Neuron (in vitro differentiated cells): Measurements from ENCODE around the gene CROCC2.
"Not testable (repeated sequence)": the region's sequence is repeated elsewhere in the genome, so short reads cannot be mapped to it uniquely, and the experiment has no call there.

ENCODE experiments used
- H2AFZ ChIP-seq: one replicate; pipeline ENCODE4 v1.6.1; 2013; ENCODE audit warnings: low read depth, mild to moderate bottlenecking, inconsistent platforms, low read length, moderate library complexity
- H3K27me3 ChIP-seq: one replicate; pipeline ENCODE4 v1.6.1; 2013; ENCODE audit warnings: low read length; ENCODE audit not compliant: insufficient read depth
- H3K36me3 ChIP-seq: one replicate; pipeline ENCODE4 v1.6.1; 2013; ENCODE audit warnings: low read length; ENCODE audit not compliant: insufficient read depth
- H3K4me1 ChIP-seq: one replicate; pipeline ENCODE4 v1.6.1; 2013; ENCODE audit warnings: low read length; ENCODE audit not compliant: insufficient read depth
- H3K4me3 ChIP-seq: 2 replicates; pipeline ENCODE4 v1.5.1; 2013; ENCODE audit warnings: mild to moderate bottlenecking, low read length, moderate library complexity
- H3K9me3 ChIP-seq: one replicate; pipeline ENCODE4 v1.6.1; 2013; ENCODE audit warnings: low read length

Gene CROCC2

GRCh38 chr2:240970816-240971215 lies 64.7 kb downstream of the CROCC2 start:
- H3K4me1 ChIP-seq = peaks cover 7% of the 10 kb centered on the region

DNA sequence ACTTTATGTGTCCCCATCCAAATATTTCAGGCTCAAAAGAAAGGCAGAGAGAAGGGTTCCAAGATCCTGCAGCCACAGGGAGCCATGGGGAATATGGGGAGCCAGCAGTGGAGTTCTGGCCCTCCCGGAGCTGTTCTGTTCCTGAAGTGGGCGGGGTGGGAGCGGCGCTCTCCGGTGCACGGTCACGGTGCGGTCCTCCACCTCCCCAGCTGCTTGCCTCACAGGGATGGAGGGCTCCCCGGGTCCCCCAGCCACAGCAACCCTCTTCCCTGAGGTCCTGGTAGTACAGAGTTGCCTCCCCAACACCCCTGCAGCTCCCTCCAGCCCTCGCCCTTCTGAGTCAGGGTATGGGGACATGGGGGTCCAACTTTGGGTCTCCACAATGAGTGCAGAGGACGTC lies 66.1 kb downstream of the CROCC2 start:
- H3K4me1 ChIP-seq = peaks cover 7% of the 10 kb centered on the region
- no peaks in the 10 kb centered on the region for H3K9me3 ChIP-seq
- H3K4me3 ChIP-seq = no peak overlapping the region
- H3K27me3 ChIP-seq = peaks cover 6% of the 10 kb centered on the region
- no peaks in the 10 kb centered on the region for H3K36me3 ChIP-seq
- H2AFZ ChIP-seq = no peak overlapping the region

More at GRCh38 chr2:240970816-240971215, 64.7 kb downstream of the CROCC2 start:
- Histone ChIP-seq H3K9me3 (no peaks in the 10 kb centered on the region), H3K4me3 (no peak overlapping the region), H3K27me3 (peaks cover 6% of the 10 kb centered on the region), H3K36me3 (no peaks in the 10 kb centered on the region), H2AFZ (no peak overlapping the region)

- H3K4me1 ChIP-seq = peaks cover 7% of the 10 kb centered on the region
- no peak overlapping the region for H2AFZ ChIP-seq
- H3K36me3 ChIP-seq = no peaks in the 10 kb centered on the region
- peaks cover 6% of the 10 kb centered on the region for H3K27me3 ChIP-seq
- H3K4me3 ChIP-seq = no peak overlapping the region
- H3K9me3 ChIP-seq = no peaks in the 10 kb centered on the region
These were observed 66.7 kb downstream of the CROCC2 start for GRCh38 chr2:240972636-240973521.

- Histone ChIP-seq H3K4me1 (peaks cover 7% of the 10 kb centered on the region), H3K27me3 (peaks cover 6% of the 10 kb centered on the region), H3K36me3 (no peaks in the 10 kb centered on the region), H3K4me3 (no peak overlapping the region), H2AFZ (no peak overlapping the region), H3K9me3 (no peaks in the 10 kb centered on the region)
These were observed 68.8 kb downstream of the CROCC2 start for GRCh38 chr2:240974771-240975572.

GRCh38 chr2:240975903-240976302 lies 69.8 kb downstream of the CROCC2 start:
- not testable (repeated sequence) for H2AFZ ChIP-seq, H3K4me1 ChIP-seq, H3K9me3 ChIP-seq, H3K36me3 ChIP-seq, H3K27me3 ChIP-seq, H3K4me3 ChIP-seq

DNA sequence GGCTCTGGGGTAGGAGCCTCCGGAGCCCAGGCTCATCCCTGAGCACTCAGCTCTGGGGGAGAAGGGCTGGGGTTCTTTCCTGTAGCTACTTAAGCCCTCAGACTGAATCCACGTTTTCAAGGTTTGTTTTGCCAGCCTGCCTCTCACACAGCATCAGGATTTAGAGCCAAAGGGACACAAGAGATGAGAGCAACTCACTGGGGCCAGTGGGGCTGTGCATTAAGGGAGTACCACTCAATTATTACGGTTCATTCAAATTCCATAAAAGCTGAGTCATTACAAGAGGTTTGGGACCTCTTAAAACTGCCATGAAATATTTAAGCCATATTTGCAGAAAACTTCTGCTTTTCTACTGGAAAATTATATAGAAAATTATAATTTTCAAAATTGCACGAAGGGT lies 75.1 kb downstream of the CROCC2 start:
- Histone ChIP-seq H3K4me1 (no peaks in the 10 kb centered on the region), H2AFZ (no peak overlapping the region), H3K4me3 (no peak overlapping the region), H3K9me3 (no peaks in the 10 kb centered on the region), H3K36me3 (no peaks in the 10 kb centered on the region), H3K27me3 (peaks cover 28% of the 10 kb centered on the region)

DNA sequence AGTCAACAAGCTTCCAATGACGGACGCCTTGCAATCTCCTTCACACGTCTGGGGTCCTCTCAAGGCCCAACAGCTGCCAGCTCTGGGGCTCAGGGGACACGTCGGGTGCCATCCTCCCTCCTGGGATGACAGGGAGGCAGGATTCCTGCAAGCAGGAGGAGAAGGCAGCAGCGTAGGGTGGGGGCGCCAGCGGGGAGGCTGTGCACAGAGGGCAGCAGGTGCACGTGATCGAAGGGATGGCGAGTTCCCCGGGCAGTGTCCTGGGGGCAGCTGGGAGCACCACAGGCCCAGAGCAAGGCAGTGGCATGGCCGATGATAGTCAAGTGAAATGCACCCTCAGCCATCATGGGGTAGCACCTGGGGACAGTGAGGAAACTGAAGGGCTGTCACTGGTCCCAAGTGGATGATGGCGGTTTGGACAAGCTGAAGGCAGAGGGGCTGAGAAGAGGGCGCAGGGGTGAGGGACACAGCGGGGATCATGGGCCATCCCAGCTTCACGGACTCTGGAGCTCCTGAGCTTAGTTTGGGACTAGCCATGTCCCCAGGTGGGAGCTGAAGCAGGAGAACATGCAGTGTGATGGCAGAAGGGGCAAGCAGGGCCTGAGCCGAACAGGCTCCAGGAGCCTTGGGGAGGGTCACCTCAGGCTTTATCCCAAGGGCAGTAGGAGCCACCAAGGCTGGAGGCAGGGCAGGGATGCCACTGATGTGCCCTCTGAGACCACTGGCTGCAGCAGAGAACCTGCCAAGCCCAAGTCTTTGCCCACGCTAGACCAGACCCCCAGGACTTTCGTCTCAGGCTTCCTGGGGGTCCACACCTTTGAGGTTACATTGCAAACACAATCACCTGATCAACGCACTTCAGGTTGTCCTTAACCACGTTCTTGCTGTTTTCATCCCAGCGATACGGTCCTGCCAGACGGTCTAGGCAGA lies 76.0 kb downstream of the CROCC2 start:
- H3K9me3 ChIP-seq = no peaks in the 10 kb centered on the region
- H3K4me1 ChIP-seq = no peaks in the 10 kb centered on the region
- no peak overlapping the region for H3K4me3 ChIP-seq
- no peaks in the 10 kb centered on the region for H3K36me3 ChIP-seq
- H2AFZ ChIP-seq = no peak overlapping the region
- peaks cover 28% of the 10 kb centered on the region for H3K27me3 ChIP-seq

- Histone ChIP-seq H3K9me3 (no peaks in the 10 kb centered on the region), H3K27me3 (peaks cover 32% of the 10 kb centered on the region), H3K4me3 (no peak overlapping the region), H3K36me3 (no peaks in the 10 kb centered on the region), H3K4me1 (no peaks in the 10 kb centered on the region), H2AFZ (no peak overlapping the region)
These were observed 76.7 kb downstream of the CROCC2 start for GRCh38 chr2:240982821-240983281.

DNA sequence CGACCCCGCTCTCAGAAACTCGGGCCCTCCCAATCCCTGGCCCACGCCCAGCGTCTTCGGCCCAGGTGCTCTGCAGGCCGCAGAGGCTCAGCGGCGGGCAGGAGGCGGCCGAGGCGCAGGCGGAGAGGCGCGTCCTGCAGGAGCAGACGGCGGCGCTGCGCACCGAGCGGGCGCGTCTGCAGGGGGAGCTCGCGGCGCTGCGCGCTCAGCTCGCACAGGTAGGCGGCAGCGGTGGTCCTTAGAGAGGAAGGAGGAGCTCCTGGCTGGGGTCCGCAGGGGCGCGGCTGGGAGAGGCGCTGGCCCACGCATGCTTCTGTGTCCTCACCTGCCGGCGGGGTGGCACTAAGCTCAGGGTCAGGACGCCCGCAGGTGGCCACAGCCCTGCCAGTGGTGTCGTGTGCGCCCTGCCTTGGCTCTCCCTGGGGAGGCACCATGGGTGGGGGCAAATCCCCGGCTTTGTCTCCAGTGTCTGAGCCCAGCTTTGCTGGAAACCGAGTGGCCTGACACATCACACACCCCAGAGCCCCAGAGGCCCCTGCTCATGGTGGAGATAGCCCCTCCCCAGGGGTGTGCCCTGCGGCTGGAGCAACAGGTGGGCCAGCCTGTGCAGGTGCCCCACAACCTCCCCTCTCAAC lies 77.3 kb downstream of the CROCC2 start:
- no peak overlapping the region for H2AFZ ChIP-seq
- H3K36me3 ChIP-seq = no peaks in the 10 kb centered on the region
- no peaks in the 10 kb centered on the region for H3K4me1 ChIP-seq
- no peaks in the 10 kb centered on the region for H3K9me3 ChIP-seq
- H3K4me3 ChIP-seq = no peak overlapping the region
- peaks cover 38% of the 10 kb centered on the region for H3K27me3 ChIP-seq

DNA sequence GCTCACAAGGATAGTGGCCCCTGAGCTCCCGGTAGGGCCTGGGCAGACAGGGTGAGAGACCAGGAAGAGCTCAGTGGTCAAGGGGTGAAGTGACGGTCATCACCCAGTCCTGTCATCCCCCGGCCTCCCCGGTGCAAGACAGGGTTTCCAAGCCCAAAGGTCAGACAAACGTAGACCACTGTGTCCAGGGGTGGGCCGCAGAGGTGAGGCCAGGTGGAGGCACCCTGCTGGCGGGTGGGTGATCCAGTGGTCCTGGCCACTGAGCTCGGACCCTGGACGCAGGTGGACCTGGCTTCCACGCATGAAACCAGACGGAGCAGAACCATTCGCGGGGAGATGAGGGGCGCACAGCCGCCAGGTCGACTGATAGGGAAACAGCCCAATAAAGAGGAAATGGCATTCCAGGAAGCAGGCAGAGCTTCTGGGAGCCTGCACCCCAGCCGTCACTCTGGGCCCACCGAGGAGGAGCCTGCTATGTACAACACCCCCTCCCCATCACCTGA lies 77.9 kb downstream of the CROCC2 start:
- H2AFZ ChIP-seq = no peak overlapping the region
- H3K9me3 ChIP-seq = no peaks in the 10 kb centered on the region
- H3K36me3 ChIP-seq = no peaks in the 10 kb centered on the region
- peaks cover 42% of the 10 kb centered on the region for H3K27me3 ChIP-seq
- no peaks in the 10 kb centered on the region for H3K4me1 ChIP-seq
- H3K4me3 ChIP-seq = no peak overlapping the region

GRCh38 chr2:240985881-240986786 lies 80.0 kb downstream of the CROCC2 start:
- Histone ChIP-seq H3K36me3 (no peaks in the 10 kb centered on the region), H2AFZ (no peak overlapping the region), H3K27me3 (peaks cover 56% of the 10 kb centered on the region), H3K9me3 (no peaks in the 10 kb centered on the region), H3K4me1 (no peaks in the 10 kb centered on the region), H3K4me3 (no peak overlapping the region)
